ENCODE measurements around the gene MTREX. TPM values are rescaled to one million over a fixed set of nuclear protein-coding genes. Genes with fewer than 3 reads are reported as not detected.

MTREX gene
- total RNA-seq, 1 donor from 2014 or later = 68.7 TPM

GRCh38 chr5:55437452-55437851, 129.7 kb downstream of the MTREX start:
- Histone ChIP-seq H3K9ac (ENCODE audit: low read length) (peak overlapping the region; percentile 50), H3K79me2 (ENCODE audit: insufficient read depth, low read length) (no peaks in the 10 kb centered on the region), H3K27me3 (ENCODE audit: insufficient read depth, low read length) (no peaks in the 10 kb centered on the region), H3K36me3 (ENCODE audit: insufficient read depth, low read length) (no peaks in the 10 kb centered on the region), H3K27ac (ENCODE audit: low read depth, low read length) (peak overlapping the region; percentile 71), H3K4me1 (ENCODE audit: insufficient read depth, low read length) (peaks cover 35% of the 10 kb centered on the region), H3K4me3 (ENCODE audit: insufficient read depth, low read depth, low read length) (no peak overlapping the region), H3K9me3 (ENCODE audit: insufficient read depth, low read depth, low read length) (no peaks in the 10 kb centered on the region), H3K4me2 (ENCODE audit: low read length) (peak overlapping the region; percentile 78), H2AFZ (ENCODE audit: low read depth, low read length) (no peak overlapping the region), H4K20me1 (ENCODE audit: insufficient read depth, low read length) (peaks cover 3% of the 10 kb centered on the region)
- Mint-ChIP-seq H3K27me3 (ENCODE audit: low read depth, unreplicated experiment) (no peaks in the 10 kb centered on the region), H3K9me3 (ENCODE audit: unreplicated experiment) (peaks cover 3% of the 10 kb centered on the region), H3K27ac (ENCODE audit: unreplicated experiment) (peak overlapping the region; percentile 98), H3K4me1 (ENCODE audit: low read depth, unreplicated experiment) (peaks cover 46% of the 10 kb centered on the region), H3K36me3 (ENCODE audit: low read depth, unreplicated experiment) (peaks cover 35% of the 10 kb centered on the region), H3K4me3 (ENCODE audit: unreplicated experiment) (no peak overlapping the region)
- DNase-seq (ENCODE audit: low read depth) (no peak), FAIRE-seq (no peak)
- TF ChIP-seq CTCF (IDR thresholded peaks at IDR 0.05; ENCODE audit: insufficient read depth, low read depth, low read length) (no peak), EZH2 (IDR thresholded peaks at IDR 0.05; ENCODE audit: insufficient read depth, low read length) (no peak)

GRCh38 chr5:55437859-55438206, 130.0 kb downstream of the MTREX start:
- Mint-ChIP-seq H3K27me3 (ENCODE audit: low read depth, unreplicated experiment) (no peaks in the 10 kb centered on the region), H3K27ac (ENCODE audit: unreplicated experiment) (peak overlapping the region; percentile 98), H3K36me3 (ENCODE audit: low read depth, unreplicated experiment) (peaks cover 32% of the 10 kb centered on the region), H3K4me3 (ENCODE audit: unreplicated experiment) (peak overlapping the region; percentile 5), H3K4me1 (ENCODE audit: low read depth, unreplicated experiment) (peaks cover 46% of the 10 kb centered on the region), H3K9me3 (ENCODE audit: unreplicated experiment) (peaks cover 3% of the 10 kb centered on the region)
- Histone ChIP-seq H3K9ac (ENCODE audit: low read length) (peak overlapping the region; percentile 50), H3K4me2 (ENCODE audit: low read length) (peak overlapping the region; percentile 78), H3K4me3 (ENCODE audit: insufficient read depth, low read depth, low read length) (no peak overlapping the region), H3K27ac (ENCODE audit: low read depth, low read length) (peak overlapping the region; percentile 71), H3K27me3 (ENCODE audit: insufficient read depth, low read length) (no peaks in the 10 kb centered on the region), H3K4me1 (ENCODE audit: insufficient read depth, low read length) (peaks cover 35% of the 10 kb centered on the region), H3K36me3 (ENCODE audit: insufficient read depth, low read length) (no peaks in the 10 kb centered on the region), H3K79me2 (ENCODE audit: insufficient read depth, low read length) (no peaks in the 10 kb centered on the region), H4K20me1 (ENCODE audit: insufficient read depth, low read length) (peaks cover 3% of the 10 kb centered on the region), H3K9me3 (ENCODE audit: insufficient read depth, low read depth, low read length) (no peaks in the 10 kb centered on the region), H2AFZ (ENCODE audit: low read depth, low read length) (no peak overlapping the region)
- FAIRE-seq = no peak
- TF ChIP-seq EZH2 (IDR thresholded peaks at IDR 0.05; ENCODE audit: insufficient read depth, low read length) (no peak), CTCF (IDR thresholded peaks at IDR 0.05; ENCODE audit: insufficient read depth, low read depth, low read length) (no peak)
- no peak for DNase-seq (ENCODE audit: low read depth)

- H3K4me3 Mint-ChIP-seq (ENCODE audit: unreplicated experiment) = peak overlapping the region; percentile 5
- no peaks in the 10 kb centered on the region for H3K79me2 ChIP-seq (ENCODE audit: insufficient read depth, low read length)
- TF ChIP-seq EZH2 (IDR thresholded peaks at IDR 0.05; ENCODE audit: insufficient read depth, low read length) = no peak
- no peak for TF ChIP-seq CTCF (IDR thresholded peaks at IDR 0.05; ENCODE audit: insufficient read depth, low read depth, low read length)
- H3K4me2 ChIP-seq (ENCODE audit: low read length) = peak overlapping the region; percentile 78
- H3K27me3 ChIP-seq (ENCODE audit: insufficient read depth, low read length) = no peaks in the 10 kb centered on the region
- H3K27ac Mint-ChIP-seq (ENCODE audit: unreplicated experiment) = peak overlapping the region; percentile 98
- peaks cover 46% of the 10 kb centered on the region for H3K4me1 Mint-ChIP-seq (ENCODE audit: low read depth, unreplicated experiment)
- peak; percentile 79 for DNase-seq (ENCODE audit: low read depth)
- H3K9me3 ChIP-seq (ENCODE audit: insufficient read depth, low read depth, low read length) = no peaks in the 10 kb centered on the region
- no peak for FAIRE-seq
- peaks cover 3% of the 10 kb centered on the region for H3K9me3 Mint-ChIP-seq (ENCODE audit: unreplicated experiment)
- H3K36me3 ChIP-seq (ENCODE audit: insufficient read depth, low read length) = no peaks in the 10 kb centered on the region
- peaks cover 30% of the 10 kb centered on the region for H3K36me3 Mint-ChIP-seq (ENCODE audit: low read depth, unreplicated experiment)
- peaks cover 35% of the 10 kb centered on the region for H3K4me1 ChIP-seq (ENCODE audit: insufficient read depth, low read length)
- H3K9ac ChIP-seq (ENCODE audit: low read length) = peak overlapping the region; percentile 8
- H3K27me3 Mint-ChIP-seq (ENCODE audit: low read depth, unreplicated experiment) = no peaks in the 10 kb centered on the region
- H3K4me3 ChIP-seq (ENCODE audit: insufficient read depth, low read depth, low read length) = no peak overlapping the region
- no peak overlapping the region for H2AFZ ChIP-seq (ENCODE audit: low read depth, low read length)
- peak overlapping the region; percentile 71 for H3K27ac ChIP-seq (ENCODE audit: low read depth, low read length)
- H4K20me1 ChIP-seq (ENCODE audit: insufficient read depth, low read length) = peaks cover 3% of the 10 kb centered on the region
Measured at GRCh38 chr5:55438998-55439397, 131.2 kb downstream of the MTREX start.
